ENCODE results near the gene ENTHD1.
"Not testable (repeated sequence)": the region's sequence is repeated elsewhere in the genome, so short reads cannot be mapped to it uniquely, and the experiment has no call there.

Gene ENTHD1

DNA sequence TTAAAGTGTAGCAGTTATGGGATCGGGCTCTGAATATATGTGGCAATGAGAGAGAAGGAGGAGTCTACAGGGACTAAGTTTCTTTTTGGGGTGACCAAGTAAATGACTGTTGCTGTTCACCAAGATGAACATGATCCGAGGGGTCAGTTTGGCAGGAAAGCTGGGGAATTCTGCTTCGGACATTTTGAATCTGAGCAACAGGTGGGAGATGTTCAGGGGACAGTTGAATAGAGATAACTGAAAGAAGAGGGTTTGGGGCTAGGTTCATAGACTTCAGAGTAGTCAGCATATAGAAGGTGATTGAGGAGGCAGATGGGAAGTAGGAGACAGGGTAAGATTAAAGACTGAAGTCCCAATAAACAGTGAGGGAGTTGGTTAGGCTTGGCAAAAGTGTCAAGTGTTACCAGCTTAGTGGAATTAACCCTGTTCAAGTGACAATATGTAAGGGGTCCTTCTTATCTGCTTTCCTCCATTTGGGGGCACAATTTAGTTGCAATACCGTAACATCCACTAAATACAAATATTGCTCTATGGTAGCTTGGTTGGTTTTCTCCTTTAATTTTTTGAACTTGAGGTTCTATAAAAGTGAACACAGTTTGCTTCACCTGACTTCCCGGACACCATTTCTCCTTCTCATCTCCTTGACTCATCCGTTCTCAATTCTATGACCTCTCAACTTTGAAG is 2.9 kb upstream of the ENTHD1 start:
- no peak for DNase-seq

GRCh38 chr22:39895682-39896081 is 2.1 kb upstream of the ENTHD1 start:
- no peak for DNase-seq

DNA sequence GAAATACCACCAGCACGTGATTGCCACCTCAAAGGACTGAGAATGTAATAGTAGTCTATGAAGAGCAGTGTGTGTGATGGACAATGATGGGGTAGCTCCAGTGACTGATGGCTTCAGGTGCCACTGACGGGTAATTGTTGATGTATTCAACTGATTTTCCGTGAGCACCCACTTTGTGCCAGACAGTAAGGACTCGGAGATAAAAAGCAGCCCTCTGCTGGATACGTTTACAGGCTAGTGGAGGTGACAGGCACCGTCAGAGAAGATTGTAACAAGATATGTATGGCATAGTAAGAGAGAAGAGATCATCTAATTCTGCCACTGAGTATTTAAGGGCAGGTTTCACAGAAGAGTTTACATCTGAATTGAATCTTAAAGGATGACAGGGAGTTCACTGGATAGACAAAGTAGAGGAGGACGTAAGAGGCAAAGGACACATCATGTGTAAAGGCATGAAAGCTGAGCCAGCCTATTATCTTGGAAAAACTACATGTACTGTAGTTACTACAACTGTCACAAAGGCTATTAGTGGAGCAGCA is 1.1 kb upstream of the ENTHD1 start:
- DNase-seq, result no peak

- not testable (repeated sequence) for DNase-seq
These were observed 3.6 kb downstream of the ENTHD1 start for GRCh38 chr22:39889924-39890323.

DNA sequence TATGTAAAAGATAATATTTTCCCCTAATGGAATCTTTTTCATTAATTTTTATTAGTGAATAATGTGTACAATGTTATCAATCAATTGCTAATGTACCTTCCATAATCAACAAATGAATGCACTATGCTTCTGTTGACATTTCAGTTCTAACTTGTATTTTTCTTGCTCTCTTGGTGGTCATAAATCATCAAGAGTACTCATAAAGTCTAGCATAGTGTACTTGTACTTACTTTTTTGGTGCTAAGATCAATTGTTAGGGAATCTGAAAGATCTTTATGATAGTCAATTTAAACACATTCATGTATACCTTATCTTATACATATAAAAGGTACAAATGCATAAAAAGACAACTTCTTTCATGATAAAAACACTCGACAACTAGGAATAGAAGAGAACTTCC is 10.5 kb downstream of the ENTHD1 start:
- DNase-seq, result no peak

- no peak for DNase-seq
These were observed 12.8 kb downstream of the ENTHD1 start for GRCh38 chr22:39880722-39881121.

DNA sequence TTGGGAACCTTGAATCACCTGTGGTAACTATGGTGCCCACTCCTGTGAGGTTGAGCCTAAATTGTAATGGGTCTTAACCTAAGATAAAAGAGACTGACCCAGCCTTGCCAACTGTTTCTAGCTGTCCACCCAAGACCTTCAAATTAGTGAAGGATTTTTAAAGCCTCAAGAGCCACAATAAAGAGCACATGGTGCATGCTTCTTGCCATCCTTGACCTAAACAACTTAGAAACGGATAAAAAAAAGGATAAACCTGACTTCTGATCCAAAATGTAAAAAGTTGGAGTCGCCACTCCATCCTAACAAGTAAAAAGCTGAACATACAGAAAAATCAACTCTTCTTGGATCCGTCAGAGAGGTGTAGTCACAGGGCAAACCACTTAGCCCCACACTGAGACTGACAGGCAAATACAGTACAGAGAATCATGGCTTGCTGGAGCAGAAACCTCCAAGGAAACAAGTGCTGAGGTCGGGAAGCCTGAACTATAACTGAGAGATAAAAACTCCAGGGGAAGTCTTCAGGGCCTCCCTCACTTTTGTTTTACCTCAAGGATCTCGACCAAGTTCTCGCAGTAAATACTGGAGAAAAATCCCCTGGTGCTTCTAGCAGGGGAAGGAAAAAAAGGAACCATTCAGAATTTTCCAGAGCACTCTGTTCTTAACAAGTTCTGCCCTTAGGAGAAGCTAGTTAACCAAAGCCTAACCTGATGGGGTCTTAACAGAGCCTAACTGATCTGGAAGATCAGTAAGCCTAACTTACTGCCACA is 16.3 kb downstream of the ENTHD1 start:
- no peak for DNase-seq

DNA sequence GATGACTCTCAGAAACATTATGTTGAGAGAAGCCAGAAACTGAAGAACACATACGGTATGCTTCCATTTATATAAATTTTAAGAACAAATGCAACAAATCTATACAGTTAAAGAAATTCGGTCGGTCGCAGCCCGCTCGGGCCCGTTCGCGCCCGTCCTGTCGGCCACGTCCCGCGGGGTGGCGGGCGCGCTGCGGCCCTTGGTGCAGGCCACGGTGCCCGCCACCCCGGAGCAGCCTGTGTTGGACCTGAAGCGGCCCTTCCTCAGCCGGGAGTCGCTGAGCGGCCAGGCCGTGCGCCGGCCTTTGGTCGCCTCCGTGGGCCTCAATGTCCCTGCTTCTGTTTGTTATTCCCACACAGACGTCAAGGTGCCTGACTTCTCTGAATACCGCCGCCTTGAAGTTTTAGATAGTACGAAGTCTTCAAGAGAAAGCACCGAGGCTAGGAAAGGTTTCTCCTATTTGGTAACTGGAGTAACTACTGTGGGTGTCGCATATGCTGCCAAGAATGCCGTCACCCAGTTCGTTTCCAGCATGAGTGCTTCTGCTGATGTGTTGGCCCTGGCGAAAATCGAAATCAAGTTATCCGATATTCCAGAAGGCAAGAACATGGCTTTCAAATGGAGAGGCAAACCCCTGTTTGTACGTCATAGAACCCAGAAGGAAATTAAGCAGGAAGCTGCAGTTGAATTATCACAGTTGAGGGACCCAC is 18.2 kb downstream of the ENTHD1 start:
- not testable (repeated sequence) for DNase-seq

DNA sequence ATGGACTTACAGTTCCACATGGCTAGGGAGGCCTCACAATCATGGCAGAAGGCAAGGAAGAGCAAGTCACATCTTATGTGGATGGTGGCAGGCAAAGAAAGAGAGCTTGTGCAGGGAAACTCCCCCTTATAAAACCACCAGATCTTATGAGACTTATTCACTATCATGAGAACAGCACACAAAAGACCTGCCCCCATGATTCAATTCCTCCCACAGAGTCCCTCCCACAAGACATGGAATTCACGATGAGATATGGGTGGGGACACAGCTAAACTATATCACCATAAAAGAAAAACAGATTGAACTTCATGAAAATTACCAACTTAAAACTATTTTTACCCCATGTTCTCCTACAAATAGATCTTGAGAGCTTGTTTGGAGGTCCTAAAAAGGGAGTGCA is 19.6 kb downstream of the ENTHD1 start:
- DNase-seq, result no peak

- no peak for DNase-seq
These were observed 21.0 kb downstream of the ENTHD1 start for GRCh38 chr22:39872548-39872947.

DNA sequence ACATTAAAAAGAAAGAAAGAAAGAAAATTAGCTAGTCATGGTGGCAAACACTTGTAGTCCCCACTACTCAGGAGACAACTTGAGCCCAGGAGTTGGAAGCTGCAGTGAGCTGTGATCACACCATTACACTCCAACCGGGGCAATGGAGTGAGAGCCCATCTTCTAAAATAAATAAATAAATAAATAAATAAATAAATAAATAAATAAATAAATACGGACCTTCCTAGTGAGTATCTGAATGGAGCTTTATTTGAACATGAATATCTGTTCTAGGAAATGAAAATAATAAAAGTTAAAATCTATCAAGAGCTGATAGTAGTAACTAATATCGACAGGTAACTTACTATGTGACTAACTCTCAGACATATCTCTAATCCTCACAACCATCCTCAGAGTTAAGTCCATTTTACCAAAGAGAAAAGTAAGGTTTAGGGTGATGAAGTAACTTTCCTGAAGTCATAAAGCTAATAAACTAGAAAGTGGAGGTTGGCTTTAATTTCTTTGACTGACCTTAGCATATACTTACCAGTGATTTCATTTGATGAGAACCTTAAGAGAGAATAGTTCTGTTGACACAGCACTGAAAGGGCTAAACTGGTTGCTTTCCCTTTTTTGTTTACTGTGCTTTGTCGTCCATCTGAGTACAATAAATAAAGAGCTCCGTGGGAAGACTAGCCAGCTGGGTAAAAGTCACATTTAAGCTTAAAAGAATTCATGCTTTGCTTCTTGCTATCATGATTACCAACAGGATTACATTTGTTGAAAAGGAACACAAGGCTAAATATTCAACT is 22.4 kb downstream of the ENTHD1 start:
- no peak for DNase-seq

DNA sequence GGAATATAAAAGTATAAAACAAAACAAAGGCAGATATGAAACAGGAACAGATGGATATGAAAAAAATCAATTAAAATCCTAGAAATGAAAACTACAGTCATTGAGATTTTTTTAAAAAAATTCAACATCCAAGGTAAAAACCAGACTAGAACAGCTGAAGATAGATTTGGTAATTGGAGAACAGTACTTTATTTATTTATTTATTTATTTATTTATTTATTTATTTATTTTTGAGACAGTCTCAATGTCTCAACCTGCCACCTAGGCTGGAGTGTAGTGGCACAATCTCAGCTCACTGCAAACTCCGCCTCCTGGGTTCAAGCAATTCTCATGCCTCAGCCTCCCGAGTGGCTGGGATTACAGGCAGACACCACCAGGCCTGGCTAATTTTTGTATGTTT is 23.8 kb downstream of the ENTHD1 start:
- not testable (repeated sequence) for DNase-seq

- DNase-seq, result no peak
These were observed 24.8 kb downstream of the ENTHD1 start for GRCh38 chr22:39868741-39869140.

- DNase-seq, result no peak
These were observed 33.5 kb downstream of the ENTHD1 start for GRCh38 chr22:39859903-39860588.

- DNase-seq, result no peak
These were observed 37.0 kb downstream of the ENTHD1 start for GRCh38 chr22:39856588-39856987.

- no peak for DNase-seq
These were observed 40.8 kb downstream of the ENTHD1 start for GRCh38 chr22:39852799-39853198.

GRCh38 chr22:39851606-39852315 is 41.8 kb downstream of the ENTHD1 start:
- no peak for DNase-seq

DNA sequence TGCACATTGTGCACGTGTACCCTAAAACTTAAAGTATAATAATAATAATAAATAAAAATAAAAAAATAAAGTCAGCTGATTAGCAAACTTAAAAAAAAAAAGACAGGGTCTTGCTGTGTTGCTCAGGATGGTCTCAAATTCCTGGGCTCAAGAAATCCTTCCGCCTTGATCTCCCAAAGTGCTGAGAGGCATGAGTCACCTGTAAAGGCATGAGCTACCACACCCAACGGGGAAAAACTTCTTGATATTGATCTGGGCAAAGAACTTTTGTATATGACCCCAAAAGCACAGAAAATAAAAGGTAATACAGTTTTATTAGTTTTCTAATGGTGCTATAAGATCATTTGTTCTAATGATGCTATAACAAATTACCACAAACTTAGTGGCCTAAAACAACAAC is 46.1 kb downstream of the ENTHD1 start:
- DNase-seq, result no peak

GRCh38 chr22:39846539-39846938 is 47.0 kb downstream of the ENTHD1 start:
- DNase-seq, result not testable (repeated sequence)

DNA sequence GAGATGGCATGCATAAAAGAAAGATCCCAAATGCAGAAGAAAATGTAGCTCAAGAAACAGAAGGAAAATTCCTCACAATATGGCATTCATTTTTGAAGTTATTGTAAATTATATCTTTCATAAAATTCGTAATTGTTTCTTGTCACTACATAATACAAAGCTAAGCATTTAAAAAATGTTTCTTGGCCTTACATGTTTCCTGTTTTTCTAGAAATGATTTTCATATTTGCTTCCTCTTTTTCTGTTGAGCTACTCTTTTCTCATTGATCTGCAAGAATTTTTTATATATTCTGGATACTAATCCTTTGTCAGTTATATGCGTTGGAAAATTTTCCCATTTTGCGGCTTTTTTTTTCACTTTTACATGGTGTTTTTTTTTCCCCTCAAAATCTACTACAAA is 48.0 kb downstream of the ENTHD1 start:
- no peak for DNase-seq

- DNase-seq, result no peak
These were observed 53.5 kb downstream of the ENTHD1 start for GRCh38 chr22:39839917-39840510.
